Peyer's patch (tissue), 4 donors: Measurements from ENCODE around the gene PRM3. TPM values are rescaled to one million over a fixed set of nuclear protein-coding genes. Genes with fewer than 3 reads are reported as not detected.

Experiments used
- DNase-seq, 3 donors: peaks; one replicate each; pipeline ENCODE4 v3.0.0-alpha.2; 2017 to 2019
- H3K27ac ChIP-seq, 4 donors: fragments of 200-600 bp; sonication (generic); one replicate each; pipeline ENCODE4 v1.5.1; 2016 to 2019
- H3K27me3 ChIP-seq, 2 donors: fragments of 200-600 bp; sonication (generic); one replicate each; pipeline ENCODE4 v1.5.1; 2019
- H3K36me3 ChIP-seq, 3 donors: fragments of 200-600 bp; sonication (generic); one replicate each; pipeline ENCODE4 v1.5.1; 2016 to 2019
- H3K4me1 ChIP-seq, 4 donors: fragments of 200-600 bp; sonication (generic); one replicate each; pipeline ENCODE4 v1.5.1; 2016 to 2019
- H3K4me3 ChIP-seq, 4 donors: fragments of 200-600 bp; sonication (generic); 1 replicate in 3 of 4; 2 replicates in 1 of 4; pipeline ENCODE4 v1.5.1; 2016 to 2019; ENCODE audit warnings: mild to moderate bottlenecking in 1 of 4
- H3K9me3 ChIP-seq, 4 donors: fragments of 200-600 bp; sonication (generic); one replicate each; pipeline ENCODE4 v1.5.1; 2016 to 2019; ENCODE audit warnings: mild to moderate bottlenecking in 1 of 4
- POLR2A ChIP-seq, 2 donors: fragments of 450-650 bp; IDR thresholded peaks; one replicate each; pipeline ENCODE4 v1.5.1; 2017; ENCODE audit warnings: antibody characterized with exemption in 2 of 2, mild to moderate bottlenecking in 2 of 2, moderate library complexity in 2 of 2
- total RNA-seq, 4 donors: library from RNA; depleted of rRNA; stranded (reverse); fragments of >200 nt; gene quantifications; one replicate each; pipeline ENCODE4 v1.1.0, GENCODE V29; 2016
- TF ChIP-seq, protein P1 (sequence below), 6 experiments: fragments of 450-650 bp in 4 of 6; fragments of 200-600 bp in 2 of 6; sonication (generic) in 1 of 6; IDR thresholded peaks; one replicate each; pipeline ENCODE4 v1.5.1; 2017 to 2019; ENCODE audit warnings: antibody characterized with exemption in 6 of 6, mild to moderate bottlenecking in 3 of 6, moderate library complexity in 1 of 6

PRM3 gene
- total RNA-seq, 4 donors from 2014 or later, result not detected

DNA sequence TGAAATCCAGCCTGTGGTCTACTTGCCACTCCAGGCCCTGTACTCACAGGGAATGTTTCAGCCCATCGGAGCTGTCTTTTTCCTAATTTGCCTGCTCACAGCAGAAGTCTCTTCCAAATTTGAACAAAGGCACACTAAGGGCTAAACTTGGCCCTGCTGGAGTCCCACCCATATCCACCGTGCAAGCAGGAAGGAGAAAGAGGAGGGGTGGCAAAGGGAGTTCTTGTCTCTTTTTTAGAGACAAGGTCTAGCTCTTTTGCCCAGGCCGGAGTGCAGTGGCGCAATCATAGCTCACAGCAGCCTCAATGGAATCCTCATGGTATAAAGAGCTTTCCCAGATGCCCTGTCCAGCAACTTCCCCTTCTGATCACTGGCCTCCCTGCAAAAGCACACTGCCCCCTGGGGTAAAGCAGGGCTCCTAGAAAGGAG lies 10.4 kb upstream of the PRM3 start:
- Histone ChIP-seq H3K27me3 (no peaks in the 10 kb centered on the region), H3K4me3 (no peak overlapping the region), H3K4me1 (no peaks in the 10 kb centered on the region), H3K9me3 (no peaks in the 10 kb centered on the region), H3K36me3 (no peaks in the 10 kb centered on the region), H3K27ac (no peak overlapping the region)
- TF ChIP-seq, protein P1, sequence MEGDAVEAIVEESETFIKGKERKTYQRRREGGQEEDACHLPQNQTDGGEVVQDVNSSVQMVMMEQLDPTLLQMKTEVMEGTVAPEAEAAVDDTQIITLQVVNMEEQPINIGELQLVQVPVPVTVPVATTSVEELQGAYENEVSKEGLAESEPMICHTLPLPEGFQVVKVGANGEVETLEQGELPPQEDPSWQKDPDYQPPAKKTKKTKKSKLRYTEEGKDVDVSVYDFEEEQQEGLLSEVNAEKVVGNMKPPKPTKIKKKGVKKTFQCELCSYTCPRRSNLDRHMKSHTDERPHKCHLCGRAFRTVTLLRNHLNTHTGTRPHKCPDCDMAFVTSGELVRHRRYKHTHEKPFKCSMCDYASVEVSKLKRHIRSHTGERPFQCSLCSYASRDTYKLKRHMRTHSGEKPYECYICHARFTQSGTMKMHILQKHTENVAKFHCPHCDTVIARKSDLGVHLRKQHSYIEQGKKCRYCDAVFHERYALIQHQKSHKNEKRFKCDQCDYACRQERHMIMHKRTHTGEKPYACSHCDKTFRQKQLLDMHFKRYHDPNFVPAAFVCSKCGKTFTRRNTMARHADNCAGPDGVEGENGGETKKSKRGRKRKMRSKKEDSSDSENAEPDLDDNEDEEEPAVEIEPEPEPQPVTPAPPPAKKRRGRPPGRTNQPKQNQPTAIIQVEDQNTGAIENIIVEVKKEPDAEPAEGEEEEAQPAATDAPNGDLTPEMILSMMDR (IDR thresholded peaks at IDR 0.05), result no peak
- no peak for TF ChIP-seq POLR2A (IDR thresholded peaks at IDR 0.05)
- DNase-seq, result no peak

DNA sequence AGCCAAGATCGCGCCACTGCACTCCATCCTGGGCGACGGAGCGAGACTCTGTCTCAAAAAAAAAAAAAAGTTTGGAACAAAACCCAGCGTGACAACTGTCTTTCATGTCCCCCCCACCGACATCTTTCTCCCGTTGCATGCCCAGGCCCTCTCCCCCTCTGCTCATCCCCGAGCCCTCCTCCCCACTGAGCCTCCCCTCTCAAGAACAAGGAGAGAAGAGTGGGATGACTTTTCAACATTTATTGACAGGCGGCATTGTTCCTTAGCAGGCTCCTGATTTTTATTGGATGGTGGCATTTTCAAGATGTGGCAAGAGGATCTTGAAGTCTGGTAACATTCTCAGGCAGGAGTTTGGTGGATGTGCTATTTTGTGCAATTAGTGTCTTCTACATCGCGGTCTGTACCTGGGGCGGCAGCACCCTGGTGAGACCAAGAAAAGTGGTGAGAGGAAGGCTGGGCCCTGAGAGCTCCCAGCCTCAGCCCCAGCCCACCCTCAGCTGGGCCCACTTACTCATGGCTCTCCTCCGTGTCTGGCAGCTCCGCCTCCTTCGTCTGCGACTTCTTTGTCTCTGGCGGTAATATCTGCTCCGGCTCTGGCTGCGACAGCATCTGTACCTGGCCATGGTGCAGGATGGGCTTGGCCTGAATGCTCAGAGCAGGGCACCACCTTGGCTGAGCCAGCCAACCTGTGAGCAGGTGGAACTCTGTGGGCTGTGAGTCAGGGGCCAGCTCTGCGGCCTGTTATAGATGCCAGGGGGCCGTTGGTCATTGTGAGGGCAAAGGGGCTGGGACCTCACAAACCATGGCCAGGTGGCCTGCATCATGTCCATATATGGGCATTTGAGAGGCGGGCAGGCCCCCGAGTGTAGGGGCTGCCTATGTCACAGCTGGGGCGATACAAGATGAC lies 7.4 kb upstream of the PRM3 start, which contains the start of gene PRM1:
Gene PRM1 (minus strand): TSS at position 715 of the 907 bp plus-strand sequence. CDS start 92 bp downstream, at position 623.
- Histone ChIP-seq H3K4me3 (no peak within 1 kb of the TSS), H3K27me3 (no peaks in the 10 kb centered on the region), H3K9me3 (no peaks in the 10 kb centered on the region), H3K27ac (no peak within 1 kb of the TSS), H3K4me1 (no peaks in the 10 kb centered on the region), H3K36me3 (no peaks in the 10 kb centered on the region)
- no peak for DNase-seq
- TF ChIP-seq, protein P1 (IDR thresholded peaks at IDR 0.05), result no peak
- TF ChIP-seq POLR2A (IDR thresholded peaks at IDR 0.05), result no peak

DNA sequence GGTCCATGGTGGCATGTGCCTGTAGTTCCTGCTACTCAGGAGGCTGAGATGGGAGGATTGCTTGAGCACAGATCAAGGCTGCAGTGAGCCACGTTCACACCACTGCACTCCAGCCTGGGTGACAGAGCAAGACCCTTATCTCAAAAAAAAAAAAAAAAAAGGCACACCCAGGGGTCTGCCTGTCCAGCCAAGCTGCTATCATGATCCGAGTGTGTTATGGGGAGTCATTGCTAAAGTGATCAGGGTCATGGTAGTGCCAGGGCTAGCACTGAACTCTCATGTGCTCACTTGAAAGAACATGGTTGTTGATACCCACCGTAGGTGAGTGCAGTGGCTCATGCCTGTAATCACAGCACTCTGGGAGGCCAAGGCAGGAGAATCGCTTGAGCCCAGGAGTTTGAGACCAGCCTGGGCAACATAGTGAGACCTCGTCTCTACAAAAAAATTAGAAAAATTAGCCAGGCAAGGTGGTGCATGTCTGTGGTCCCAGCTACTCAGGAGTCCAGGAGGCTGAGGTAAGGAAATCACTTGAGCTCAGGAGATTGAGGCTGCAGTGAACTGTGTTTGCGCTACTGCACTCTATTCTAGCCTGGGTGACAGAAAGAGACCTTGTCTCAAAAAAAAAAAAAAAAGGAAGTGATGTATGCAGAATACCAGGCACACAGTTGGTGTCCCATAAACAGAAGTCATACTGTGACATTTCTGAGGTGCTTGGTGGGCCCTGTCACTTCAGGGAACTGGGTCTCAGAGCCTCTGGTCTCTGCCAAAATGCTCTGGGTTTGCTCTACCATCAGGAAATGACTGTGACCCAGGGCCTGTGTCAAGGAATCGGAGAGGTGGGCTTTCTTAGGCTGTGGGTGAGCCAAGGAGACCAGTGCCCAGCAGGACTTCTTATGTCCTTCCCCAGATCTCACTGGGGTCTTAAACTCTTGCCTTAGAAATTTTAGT lies 5.5 kb upstream of the PRM3 start:
- no peaks in the 10 kb centered on the region for H3K4me1 ChIP-seq
- no peaks in the 10 kb centered on the region for H3K9me3 ChIP-seq
- H3K27ac ChIP-seq, result no peak overlapping the region
- H3K4me3 ChIP-seq, result no peak overlapping the region
- no peak for TF ChIP-seq POLR2A (IDR thresholded peaks at IDR 0.05)
- TF ChIP-seq, protein P1 (IDR thresholded peaks at IDR 0.05), result no peak
- DNase-seq, result no peak
- H3K36me3 ChIP-seq, result no peaks in the 10 kb centered on the region
- no peaks in the 10 kb centered on the region for H3K27me3 ChIP-seq

DNA sequence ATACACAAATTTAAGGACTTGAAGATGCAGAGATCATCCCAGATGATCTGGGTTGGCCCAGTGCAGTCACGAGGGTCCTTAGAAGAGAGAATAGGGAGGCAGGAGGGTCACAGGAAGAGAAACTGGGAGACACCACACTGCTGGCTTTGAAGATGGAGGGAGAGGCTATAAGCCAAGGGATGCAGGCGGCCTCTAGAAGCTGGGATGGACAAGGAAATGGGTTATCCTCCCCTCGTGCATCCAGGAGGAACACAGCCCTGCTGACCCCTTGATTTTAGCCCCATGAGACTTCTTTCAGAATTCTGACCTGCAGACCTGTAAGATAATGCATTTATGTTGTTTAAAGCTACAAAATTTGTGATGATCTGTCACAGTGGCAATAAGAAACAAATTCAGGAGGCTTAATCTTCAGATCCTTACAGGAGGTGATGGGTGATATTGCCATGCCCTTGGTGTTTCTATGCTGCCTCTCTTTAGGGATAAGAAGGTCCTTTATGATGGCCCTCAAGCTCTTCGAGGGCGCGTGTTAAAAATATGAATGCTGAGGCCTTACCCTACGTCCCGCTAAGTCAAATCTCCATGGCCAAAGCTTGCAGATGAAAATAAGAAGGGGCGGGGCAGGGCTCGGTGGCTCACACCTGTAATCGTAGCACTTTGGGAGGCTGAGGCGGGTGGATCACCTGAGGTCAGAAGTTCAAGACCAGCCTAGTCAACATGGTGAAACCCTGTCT lies 4.3 kb upstream of the PRM3 start:
- Histone ChIP-seq H3K27me3 (no peaks in the 10 kb centered on the region), H3K9me3 (no peaks in the 10 kb centered on the region), H3K4me1 (no peaks in the 10 kb centered on the region), H3K4me3 (no peak overlapping the region), H3K27ac (no peak overlapping the region), H3K36me3 (no peaks in the 10 kb centered on the region)
- TF ChIP-seq POLR2A (IDR thresholded peaks at IDR 0.05), result no peak
- TF ChIP-seq, protein P1 (IDR thresholded peaks at IDR 0.05), result no peak
- DNase-seq, result no peak
